Measurements from ENCODE around the gene CACNA2D1. TPM values are rescaled to one million over a fixed set of nuclear protein-coding genes. Genes with fewer than 3 reads are reported as not detected.
A peak's percentile ranks its signal among the peaks of the same experiment; 100 is the strongest.

CACNA2D1 gene
- total and polyA plus RNA-seq, 12 donors = 10.5 to 60.9 (median 35.9) TPM

GRCh38 chr7:82156893-82157292 is 286.7 kb downstream of the CACNA2D1 start:
- peaks cover 15 to 35% of the 10 kb centered on the region in 2 donors for H3K4me1 ChIP-seq (replicated peaks in 1 of 2)
- no peaks in the 10 kb centered on the region for H3K27me3 ChIP-seq
- H3K4me3 ChIP-seq = no peak overlapping the region
- intact Hi-C loops (cut with DNase I) = no loop called here
- H3K27ac ChIP-seq = peak overlapping the region in 3 of 5 donors; percentile 51 to 68 (median 54)
- H3K9me3 ChIP-seq (replicated peaks in 1 of 3) = no peaks in the 10 kb centered on the region
- 37 to 58% (median 43%) methylated on average over 1 of the region's 1 CpG for WGBS, 4 donors
- no peaks in the 10 kb centered on the region for H3K36me3 ChIP-seq (replicated peaks in 1 of 2)
- peak in 4 of 7 donors; percentile 31 to 58 (median 37) for DNase-seq
- TF ChIP-seq POLR2A (IDR thresholded peaks at IDR 0.05) = no peak
- no peak for TF ChIP-seq CTCF (IDR thresholded peaks at IDR 0.05)

- intact Hi-C loops (cut with DNase I) = no loop called here
- no peaks in the 10 kb centered on the region for H3K9me3 ChIP-seq (replicated peaks in 1 of 3)
- H3K27me3 ChIP-seq = no peaks in the 10 kb centered on the region
- no peak for TF ChIP-seq POLR2A (IDR thresholded peaks at IDR 0.05)
- TF ChIP-seq CTCF (IDR thresholded peaks at IDR 0.05) = no peak
- no peak for DNase-seq
- 51 to 61% (median 59%) methylated on average over 3 of the region's 3 CpGs for WGBS, 4 donors
- H3K4me3 ChIP-seq = no peak overlapping the region
- peak overlapping the region in 3 of 5 donors; percentile 47 to 54 (median 51) for H3K27ac ChIP-seq
- H3K36me3 ChIP-seq (replicated peaks in 1 of 2) = no peaks in the 10 kb centered on the region
- peaks cover 15 to 42% of the 10 kb centered on the region in 2 donors for H3K4me1 ChIP-seq (replicated peaks in 1 of 2)
Measured at GRCh38 chr7:82156168-82156567, 287.4 kb downstream of the CACNA2D1 start.

GRCh38 chr7:82154728-82155127 is 288.8 kb downstream of the CACNA2D1 start:
- H3K9me3 ChIP-seq (replicated peaks in 1 of 3) = no peaks in the 10 kb centered on the region
- H3K4me1 ChIP-seq (replicated peaks in 1 of 2) = peaks cover 15 to 53% of the 10 kb centered on the region in 2 donors
- WGBS, 4 donors = 72 to 86% (median 79%) methylated on average over 2 of the region's 2 CpGs
- intact Hi-C loops (cut with DNase I) = no loop called here
- no peaks in the 10 kb centered on the region for H3K27me3 ChIP-seq
- H3K36me3 ChIP-seq (replicated peaks in 1 of 2) = no peaks in the 10 kb centered on the region
- TF ChIP-seq POLR2A (IDR thresholded peaks at IDR 0.05) = no peak
- TF ChIP-seq CTCF (IDR thresholded peaks at IDR 0.05) = no peak
- no peak for DNase-seq
- no peak overlapping the region for H3K27ac ChIP-seq
- no peak overlapping the region for H3K4me3 ChIP-seq

- Histone ChIP-seq H3K4me3 (no peak overlapping the region), H3K27me3 (no peaks in the 10 kb centered on the region), H3K4me1 (replicated peaks in 1 of 2) (peaks cover 15 to 53% of the 10 kb centered on the region in 2 donors), H3K27ac (no peak overlapping the region), H3K36me3 (replicated peaks in 1 of 2) (no peaks in the 10 kb centered on the region), H3K9me3 (replicated peaks in 1 of 3) (no peaks in the 10 kb centered on the region)
- DNase-seq = no peak
- no peak for TF ChIP-seq CTCF (IDR thresholded peaks at IDR 0.05)
- no peak for TF ChIP-seq POLR2A (IDR thresholded peaks at IDR 0.05)
- WGBS, 4 donors = 76 to 86% (median 80%) methylated on average over 2 of the region's 2 CpGs
- intact Hi-C loops (cut with DNase I) = no loop called here
Measured at GRCh38 chr7:82153776-82154175, 289.8 kb downstream of the CACNA2D1 start.
